Endothelial cell of umbilical vein (primary cell): ENCODE measurements around the gene DONSON. TPM values are rescaled to one million over a fixed set of nuclear protein-coding genes. Genes with fewer than 3 reads are reported as not detected.

Experiments used
- BruUV-seq: library from RNA; stranded (reverse); fragments of 400-500 nt; replicated peaks from 2 replicates; lab custom pipeline; 2021; lab: Mats Ljungman, UMichigan
- CTCF ChIA-PET: fragments of 300-600, 350-600 bp; sonication (Branson Sonifier 250); formaldehyde crosslinking; loops from one replicate; lab custom pipeline; 2021; ENCODE audit warnings: antibody characterized with exemption, inconsistent platforms; lab: Charles Lee
- POLR2A ChIA-PET: fragments of 300-600, 350-600 bp; sonication (Branson Sonifier 250); formaldehyde crosslinking; loops from one replicate; lab custom pipeline; 2021; ENCODE audit warnings: antibody characterized with exemption, inconsistent platforms; lab: Charles Lee
- DNase-seq: peaks from one replicate; pipeline ENCODE4 v3.0.0-alpha.2; 2011; ENCODE audit warnings: low read depth, low spot score
- FAIRE-seq: peaks from 2 replicates; lab custom pipeline; 2011; peaks lifted over from hg19 to GRCh38; lab: Jason Lieb, UNC
- H2AFZ ChIP-seq: 2 replicates; pipeline ENCODE4 v1.6.0; 2012; ENCODE audit warnings: low read depth, low read length, control low read depth, inconsistent platforms
- H3K27ac ChIP-seq: 2 replicates; pipeline ENCODE4 v1.5.1; 2011; ENCODE audit warnings: low read depth, mild to moderate bottlenecking, control low read depth, low read length, moderate library complexity; ENCODE audit not compliant: insufficient read depth
- H3K27me3 ChIP-seq, 2 experiments: 2 replicates each; pipeline versions ENCODE4 v1.6.0 to v1.6.1; 2011; ENCODE audit warnings: low read length in 2 of 2, mixed read lengths in 1 of 2; ENCODE audit not compliant: control insufficient read depth in 2 of 2, insufficient read depth in 2 of 2
- H3K36me3 ChIP-seq, 2 experiments: 2 replicates in 1 of 2; 3 replicates in 1 of 2; pipeline ENCODE4 v1.5.1; 2011; ENCODE audit warnings: low read length in 2 of 2, mild to moderate bottlenecking in 1 of 2, moderate library complexity in 1 of 2; ENCODE audit not compliant: control insufficient read depth in 2 of 2, insufficient read depth in 2 of 2; ENCODE audit errors: extremely low read depth in 1 of 2
- H3K4me1 ChIP-seq: 3 replicates; pipeline ENCODE4 v1.5.1; 2011; ENCODE audit warnings: mild to moderate bottlenecking, low read length; ENCODE audit not compliant: control insufficient read depth, insufficient read depth; ENCODE audit errors: extremely low read depth
- H3K4me2 ChIP-seq: 2 replicates; pipeline ENCODE4 v1.6.1; 2011; ENCODE audit warnings: low read length, control low read depth, mixed read lengths; ENCODE audit not compliant: insufficient read depth
- H3K4me3 ChIP-seq, 3 experiments: fragments of 200-600 bp in 1 of 3; sonication (generic), shearing (Covaris generic) in 1 of 3; replicated peaks in 1 of 3; 2 replicates each; pipeline ENCODE4 v1.5.1; 2011 to 2016; ENCODE audit warnings: control low read depth in 3 of 3, low read length in 3 of 3, mild to moderate bottlenecking in 2 of 3, inconsistent platforms in 1 of 3, low read depth in 1 of 3, moderate library complexity in 1 of 3; ENCODE audit not compliant: insufficient read depth in 1 of 3
- H3K79me2 ChIP-seq: 2 replicates; pipeline ENCODE4 v1.6.0; 2012; ENCODE audit warnings: low read length, inconsistent platforms; ENCODE audit not compliant: control insufficient read depth, insufficient read depth
- H3K9ac ChIP-seq: replicated peaks from 2 replicates; pipeline ENCODE3; 2011; ENCODE audit warnings: low read length, control low read depth; ENCODE audit not compliant: insufficient read depth; ENCODE audit errors: extremely low read depth
- H3K9me1 ChIP-seq: replicated peaks from 3 replicates; pipeline ENCODE4 v1.6.0; 2011; ENCODE audit warnings: mild to moderate bottlenecking, low read length; ENCODE audit not compliant: control insufficient read depth, insufficient read depth; ENCODE audit errors: extremely low read depth
- H3K9me3 ChIP-seq: replicated peaks from 2 replicates; pipeline ENCODE4 v1.5.1; 2012; ENCODE audit warnings: low read length, inconsistent platforms; ENCODE audit not compliant: control insufficient read depth, insufficient read depth
- H4K20me1 ChIP-seq: replicated peaks from 2 replicates; pipeline ENCODE3; 2011; ENCODE audit warnings: mild to moderate bottlenecking, low read length; ENCODE audit not compliant: control insufficient read depth, insufficient read depth; ENCODE audit errors: extremely low read depth
- EZH2 ChIP-seq: IDR thresholded peaks from 2 replicates; pipeline ENCODE4 v1.6.1; 2012; ENCODE audit warnings: borderline replicate concordance, low read depth, mild to moderate bottlenecking, moderate library complexity, low read length, inconsistent platforms; ENCODE audit not compliant: severe bottlenecking
- FOS ChIP-seq: IDR thresholded peaks from 2 replicates; pipeline ENCODE4 v1.6.1; 2011; ENCODE audit warnings: mild to moderate bottlenecking, low read length, moderate library complexity, borderline replicate concordance; ENCODE audit not compliant: insufficient read depth
- GATA2 ChIP-seq: IDR thresholded peaks from 2 replicates; pipeline ENCODE4 v1.7.0; 2011; ENCODE audit warnings: low read depth, mild to moderate bottlenecking, moderate library complexity, mixed read lengths, low read length; ENCODE audit not compliant: insufficient read length, insufficient read depth
- JUN ChIP-seq: IDR thresholded peaks from 2 replicates; pipeline ENCODE4 v1.6.1; 2011; ENCODE audit warnings: borderline replicate concordance, low read depth; ENCODE audit not compliant: insufficient read length, insufficient read depth
- MAX ChIP-seq: IDR thresholded peaks from 2 replicates; pipeline ENCODE4 v1.6.1; 2011; ENCODE audit not compliant: insufficient read depth, insufficient read length
- MYC ChIP-seq: IDR thresholded peaks from one replicate; pipeline ENCODE4 v1.6.1; 2011; ENCODE audit warnings: mild to moderate bottlenecking, low read depth, low read length
- POLR2A ChIP-seq: IDR thresholded peaks from 2 replicates; pipeline ENCODE4 v1.6.1; 2012; ENCODE audit warnings: low read depth, mild to moderate bottlenecking, control low read depth, low read length
- POLR2AphosphoS5 ChIP-seq: IDR thresholded peaks from 2 replicates; pipeline ENCODE4 v1.6.1; 2012; ENCODE audit warnings: low read depth, mild to moderate bottlenecking, control low read depth, low read length, moderate library complexity; ENCODE audit not compliant: insufficient read depth
- dilution Hi-C: fragments of 300-500 bp; cut with MboI; formaldehyde crosslinking; loops from one replicate; pipeline ENCODE4 v1.15.0; 2019; ENCODE audit warnings: low sequenced_read_pairs; ENCODE audit not compliant: extremely low pct_ligation_motif_present
- intact Hi-C: fragments of 100-400 bp; cut with micrococcal nuclease; formaldehyde crosslinking; loops from one replicate; pipeline ENCODE4 v1.10.0; 2022
- polyA plus RNA-seq, 4 experiments: library from polyadenylated mRNA; depleted of rRNA in 3 of 4; stranded (reverse) in 3 of 4; unstranded in 1 of 4; fragments of >200 nt; gene quantifications; 2 replicates each; pipeline versions ENCODE4 v1.2.1 to v1.2.3, GENCODE V29; 2011 to 2012; ENCODE audit warnings: missing spikeins in 1 of 4
- total RNA-seq: library from RNA; stranded (reverse); gene quantifications from 2 replicates; pipeline ENCODE4 v1.2.3, GENCODE V29; 2021
- TF ChIP-seq, protein P1 (sequence below), 2 donors: IDR thresholded peaks; 1 replicate in 1 of 2; 2 replicates in 1 of 2; pipeline ENCODE4 v1.5.1; 2011; ENCODE audit warnings: low read length in 2 of 2, mild to moderate bottlenecking in 2 of 2, moderate library complexity in 2 of 2, control low read depth in 1 of 2, inconsistent platforms in 1 of 2, low read depth in 1 of 2; ENCODE audit not compliant: insufficient read depth in 1 of 2; ENCODE audit errors: extremely low read depth in 1 of 2

DONSON gene
- total and polyA plus RNA-seq, 2 donors (not counting 3 experiments of a cell fraction or from before 2014, with no cell fraction given), result 14.3 to 29.4 TPM

DNA sequence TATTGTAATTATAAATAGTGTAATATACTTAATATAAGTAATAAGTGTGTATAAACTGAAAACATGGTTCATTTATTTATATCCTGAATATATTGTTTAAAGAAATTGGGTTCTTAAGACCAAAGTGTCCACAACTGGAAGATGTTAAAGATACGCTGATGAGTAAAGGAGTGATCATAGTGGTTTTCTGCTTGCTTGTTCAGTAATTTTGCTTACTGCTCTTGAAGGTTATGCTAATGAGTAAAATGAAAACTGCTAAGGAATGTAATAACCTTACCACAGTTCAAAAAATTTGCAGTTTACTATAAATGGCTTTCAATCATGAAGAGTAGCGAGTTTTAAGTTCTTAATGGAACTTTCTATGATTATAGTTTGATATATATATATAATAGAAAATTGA lies 22.0 kb downstream of the DONSON start:
- Histone ChIP-seq H3K4me3 (no peak overlapping the region), H2AFZ (no peak overlapping the region), H3K9me1 (no peaks in the 10 kb centered on the region), H3K9me3 (no peaks in the 10 kb centered on the region), H3K4me1 (no peaks in the 10 kb centered on the region), H3K4me2 (no peak overlapping the region), H3K9ac (no peak overlapping the region), H3K36me3 (peaks cover 13 to 21% of the 10 kb centered on the region in 2 experiments), H3K79me2 (peaks cover 41% of the 10 kb centered on the region), H3K27ac (no peak overlapping the region), H4K20me1 (no peaks in the 10 kb centered on the region), H3K27me3 (no peaks in the 10 kb centered on the region)
- CTCF ChIA-PET, result interaction anchor here (1.2 to 3.8 kb wide), 2 partner anchors 8 to 39 kb away, joined by 4 to 19 read pairs; no protein-coding TSS in a partner anchor
- no peak for FAIRE-seq
- intact Hi-C loops, result no loop called here
- POLR2A ChIA-PET, result no interaction called here
- TF ChIP-seq, protein P1, sequence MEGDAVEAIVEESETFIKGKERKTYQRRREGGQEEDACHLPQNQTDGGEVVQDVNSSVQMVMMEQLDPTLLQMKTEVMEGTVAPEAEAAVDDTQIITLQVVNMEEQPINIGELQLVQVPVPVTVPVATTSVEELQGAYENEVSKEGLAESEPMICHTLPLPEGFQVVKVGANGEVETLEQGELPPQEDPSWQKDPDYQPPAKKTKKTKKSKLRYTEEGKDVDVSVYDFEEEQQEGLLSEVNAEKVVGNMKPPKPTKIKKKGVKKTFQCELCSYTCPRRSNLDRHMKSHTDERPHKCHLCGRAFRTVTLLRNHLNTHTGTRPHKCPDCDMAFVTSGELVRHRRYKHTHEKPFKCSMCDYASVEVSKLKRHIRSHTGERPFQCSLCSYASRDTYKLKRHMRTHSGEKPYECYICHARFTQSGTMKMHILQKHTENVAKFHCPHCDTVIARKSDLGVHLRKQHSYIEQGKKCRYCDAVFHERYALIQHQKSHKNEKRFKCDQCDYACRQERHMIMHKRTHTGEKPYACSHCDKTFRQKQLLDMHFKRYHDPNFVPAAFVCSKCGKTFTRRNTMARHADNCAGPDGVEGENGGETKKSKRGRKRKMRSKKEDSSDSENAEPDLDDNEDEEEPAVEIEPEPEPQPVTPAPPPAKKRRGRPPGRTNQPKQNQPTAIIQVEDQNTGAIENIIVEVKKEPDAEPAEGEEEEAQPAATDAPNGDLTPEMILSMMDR (IDR thresholded peaks at IDR 0.05; ENCODE audit: extremely low read depth in 1 of 2, insufficient read depth in 1 of 2, low read depth in 1 of 2, low read length in 2 of 2), result no peak
- TF ChIP-seq EZH2 (no peak), POLR2A (no peak), POLR2AphosphoS5 (no peak), GATA2 (no peak), FOS (no peak), JUN (no peak), MAX (no peak), MYC (no peak)
- DNase-seq, result no peak
- BruUV-seq, result no TSS peak
- dilution Hi-C loops, result no loop called here
